Lower lobe of right lung (tissue), 2 donors: ENCODE results near the gene NUDT8. TPM values are rescaled to one million over a fixed set of nuclear protein-coding genes. Genes with fewer than 3 reads are reported as not detected.

Experiments used
- ATAC-seq, 2 donors: fragments of 200-7000 bp; cut with Tn5 transposase; one replicate each; pipeline ENCODE4 v1.9.1; 2020 to 2022; ENCODE audit warnings: mild to moderate bottlenecking in 2 of 2, moderate library complexity in 2 of 2
- DNase-seq: peaks from one replicate; pipeline ENCODE4 v3.0.0-alpha.2; 2020
- H3K27ac ChIP-seq: fragments of 200-600 bp; one replicate; pipeline ENCODE4 v1.8.0; 2022
- H3K27me3 ChIP-seq: fragments of 200-600 bp; one replicate; pipeline ENCODE4 v1.8.0; 2022; ENCODE audit warnings: low read depth
- H3K36me3 ChIP-seq: fragments of 200-600 bp; one replicate; pipeline ENCODE4 v1.8.0; 2022; ENCODE audit warnings: mild to moderate bottlenecking
- H3K4me1 ChIP-seq: fragments of 200-600 bp; one replicate; pipeline ENCODE4 v1.8.0; 2022
- H3K4me3 ChIP-seq: fragments of 200-600 bp; one replicate; pipeline ENCODE4 v1.8.0; 2022; ENCODE audit warnings: mild to moderate bottlenecking
- H3K9me3 ChIP-seq: fragments of 200-600 bp; one replicate; pipeline ENCODE4 v1.8.0; 2022
- CTCF ChIP-seq: fragments of 200-600 bp; IDR thresholded peaks from one replicate; pipeline ENCODE4 v1.8.0; 2022; ENCODE audit warnings: antibody characterized with exemption, mild to moderate bottlenecking
- intact Hi-C: fragments of 100-400 bp; cut with DNase I; formaldehyde crosslinking; loops from one replicate; pipeline ENCODE4 v1.11.0; 2022
- total RNA-seq: library from RNA; stranded (reverse); fragmentation: NEBNext Ultra II Directional; extraction: Animal tissue kit (Norgen Biotek cat#: 25700); gene quantifications from one replicate; pipeline ENCODE4 v1.2.1, GENCODE V29; 2021
- donor health status: DM: no; HTN: yes; CAD: no; lungs with severe emphysema.

NUDT8 gene
- total RNA-seq, 1 donor from 2014 or later = 8.8 TPM

- no peak for TF ChIP-seq CTCF
- Histone ChIP-seq H3K9me3 (no peaks in the 10 kb centered on the region), H3K4me1 (peaks cover 36% of the 10 kb centered on the region), H3K27me3 (peaks cover 4% of the 10 kb centered on the region), H3K36me3 (peaks cover 25% of the 10 kb centered on the region), H3K27ac (peak overlapping the region; percentile 97), H3K4me3 (no peak overlapping the region)
- intact Hi-C loops = no loop called here
- DNase-seq (no peak), ATAC-seq (no peak)
These were observed 47.7 kb downstream of the NUDT8 start for GRCh38 chr11:67582011-67582410.

DNA sequence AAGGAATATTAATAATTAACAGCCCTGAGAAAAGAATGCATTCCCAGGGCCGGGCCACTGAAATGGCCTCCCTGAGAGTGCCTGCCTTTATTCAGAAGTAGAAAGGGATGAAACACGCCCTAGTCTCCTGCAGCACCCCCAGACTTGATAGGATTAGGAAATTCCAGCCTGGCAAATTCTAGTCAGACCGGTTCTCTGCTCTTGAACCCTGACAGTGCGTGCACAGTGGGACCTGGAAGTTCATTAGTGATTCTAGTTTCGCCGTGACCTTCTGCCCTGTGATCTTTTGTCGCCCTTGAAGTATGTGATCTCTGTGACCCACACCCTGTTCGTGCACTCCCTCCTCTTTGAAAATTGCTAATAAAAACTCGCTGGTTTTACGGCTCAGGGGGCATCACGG, 48.3 kb downstream of the NUDT8 start:
- Histone ChIP-seq H3K27me3 (peaks cover 8% of the 10 kb centered on the region), H3K36me3 (peaks cover 19% of the 10 kb centered on the region), H3K9me3 (no peaks in the 10 kb centered on the region), H3K27ac (peak overlapping the region; percentile 97), H3K4me1 (peaks cover 36% of the 10 kb centered on the region), H3K4me3 (no peak overlapping the region)
- intact Hi-C loops = no loop called here
- ATAC-seq (no peak), DNase-seq (peak; percentile 67)
- TF ChIP-seq CTCF = no peak

DNA sequence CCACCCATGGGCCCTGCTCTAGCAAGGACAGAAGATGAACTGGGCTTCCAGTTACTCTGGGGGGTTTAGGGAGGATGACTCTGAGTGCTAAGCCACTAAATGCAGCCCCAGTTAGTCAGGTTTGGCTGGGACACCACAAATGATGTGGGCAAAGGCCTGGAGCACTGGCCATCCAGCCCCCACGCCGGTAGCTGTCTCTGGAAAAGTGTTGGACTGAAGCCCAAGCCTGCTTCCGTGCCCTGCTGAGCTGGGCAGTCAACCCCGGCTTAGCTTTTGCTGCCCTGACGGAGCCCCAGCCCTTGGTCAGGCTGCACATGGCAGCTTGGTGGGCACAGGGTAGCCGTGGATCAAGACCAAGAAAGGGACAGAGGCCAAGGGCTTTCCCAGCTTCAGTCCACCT, 51.8 kb downstream of the NUDT8 start:
- Histone ChIP-seq H3K27ac (no peak overlapping the region), H3K36me3 (no peaks in the 10 kb centered on the region), H3K4me3 (no peak overlapping the region), H3K4me1 (peaks cover 24% of the 10 kb centered on the region), H3K9me3 (no peaks in the 10 kb centered on the region), H3K27me3 (peaks cover 13% of the 10 kb centered on the region)
- ATAC-seq = no peak
- no peak for TF ChIP-seq CTCF
- no peak for DNase-seq
- intact Hi-C loops = no loop called here

Other genes with a start within 250 kb of the NUDT8 start
- 28.9 TPM for gene RAD9A, start 238.0 kb downstream of the NUDT8 start, total RNA-seq
- gene PPP1CA, start 228.1 kb downstream of the NUDT8 start, total RNA-seq = 144 TPM
- 45.3 TPM for gene TBC1D10C, start 225.9 kb downstream of the NUDT8 start, total RNA-seq
- gene CARNS1, start 214.3 kb downstream of the NUDT8 start, total RNA-seq = 0.71 TPM
- gene RPS6KB2, start 201.4 kb downstream of the NUDT8 start, total RNA-seq = 42.1 TPM
- gene PTPRCAP, start 192.3 kb downstream of the NUDT8 start, total RNA-seq = 15.7 TPM
- gene CORO1B, start 186.5 kb downstream of the NUDT8 start, total RNA-seq = 150 TPM
- not detected for gene GPR152, start 177.2 kb downstream of the NUDT8 start, total RNA-seq
- gene CABP4, start 174.6 kb downstream of the NUDT8 start, total RNA-seq = 4.0 TPM
- gene TMEM134, start 160.7 kb downstream of the NUDT8 start, total RNA-seq = 49.1 TPM
- gene AIP, start 146.9 kb downstream of the NUDT8 start, total RNA-seq = 85.2 TPM
- 54.1 TPM for gene PITPNM1, start 124.6 kb downstream of the NUDT8 start, total RNA-seq
- gene CDK2AP2, start 121.8 kb downstream of the NUDT8 start, total RNA-seq = 79.7 TPM
- gene CABP2, start 106.5 kb downstream of the NUDT8 start, total RNA-seq = not detected
- gene GSTP1, start 46.1 kb downstream of the NUDT8 start, total RNA-seq = 677 TPM
- 143 TPM for gene NDUFV1, start 23.0 kb downstream of the NUDT8 start, total RNA-seq
- not detected for gene TBX10, start 9.8 kb upstream of the NUDT8 start, total RNA-seq
- not detected for gene ACY3, start 20.8 kb upstream of the NUDT8 start, total RNA-seq
- 0.65 TPM for gene ALDH3B2, start 44.7 kb upstream of the NUDT8 start, total RNA-seq